ENCODE results near the gene NUDT14.

The NUDT14 gene

DNA sequence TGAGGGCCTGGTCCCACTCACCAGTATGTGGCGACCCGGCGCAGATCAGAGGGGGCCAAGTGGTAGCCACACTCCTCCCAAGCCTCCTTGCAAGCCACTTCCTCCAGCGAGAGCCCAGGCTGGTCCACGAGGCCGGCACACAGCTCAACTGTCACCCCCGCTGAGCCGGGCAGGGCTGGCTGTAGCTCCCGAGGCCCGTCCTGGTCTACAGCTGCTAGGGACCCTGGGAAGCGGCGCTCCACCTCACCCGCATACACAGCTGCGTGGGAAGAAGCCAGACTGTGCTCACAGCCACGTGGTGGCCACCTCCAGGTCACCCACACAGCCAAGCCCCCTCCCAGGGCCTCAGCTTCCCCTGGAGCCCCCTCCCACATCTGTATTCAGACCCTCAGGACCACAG, 4.6 kb downstream of the NUDT14 start:
- no peak for DNase-seq (ENCODE audit: low read depth, low spot score)

DNA sequence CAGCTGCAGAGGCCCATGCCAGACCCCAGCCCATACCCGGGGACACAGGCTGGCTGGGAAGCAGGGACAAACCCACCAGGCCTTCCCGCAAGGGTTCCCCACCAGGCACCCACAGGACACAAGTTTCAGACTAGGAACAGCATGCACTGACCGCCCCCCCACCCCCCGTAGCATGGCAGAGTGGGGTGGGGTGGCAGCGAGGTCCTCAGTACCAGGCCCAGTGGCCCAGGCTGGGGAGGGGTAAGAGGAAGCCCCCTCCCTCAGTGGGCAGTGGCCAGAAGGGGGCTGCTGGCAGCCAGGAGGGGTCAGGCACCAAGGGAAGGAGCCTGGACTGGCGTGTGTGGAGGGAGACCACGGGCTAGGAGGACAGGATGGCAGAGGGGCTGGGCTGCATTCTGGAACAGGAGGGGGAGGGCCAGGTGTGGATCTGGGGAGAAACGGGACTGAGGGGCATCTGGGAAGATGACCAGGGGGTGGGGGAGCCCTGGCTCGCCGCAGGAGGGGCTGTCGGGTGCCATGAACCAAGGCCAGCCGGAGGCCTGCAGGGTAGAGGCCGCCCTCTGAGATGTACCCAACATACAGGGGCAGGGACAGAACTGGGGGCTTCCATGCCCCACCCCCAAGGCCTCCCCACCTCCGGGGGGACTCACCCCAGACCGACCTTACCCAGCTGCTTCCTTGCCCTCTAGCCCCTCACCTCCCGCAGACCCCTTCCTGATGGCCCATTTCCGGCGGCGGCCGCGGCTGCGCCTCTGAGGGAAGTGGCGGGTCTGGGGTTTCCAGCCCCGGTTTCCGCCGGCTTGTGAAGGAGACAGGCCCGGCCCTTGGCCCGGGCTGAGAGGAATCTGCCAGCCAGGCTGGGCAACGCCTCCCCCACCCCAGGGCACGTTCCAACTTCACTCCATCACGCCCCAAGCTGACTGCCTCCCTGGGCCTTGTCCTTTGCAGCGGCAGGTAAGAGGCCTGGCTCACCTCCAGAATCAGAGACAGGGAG, 6.9 kb downstream of the NUDT14 start:
- no peak for DNase-seq (ENCODE audit: low read depth, low spot score)

GRCh38 chr14:105173145-105173544, 8.0 kb downstream of the NUDT14 start:
- no peak for DNase-seq (ENCODE audit: low read depth, low spot score)

DNA sequence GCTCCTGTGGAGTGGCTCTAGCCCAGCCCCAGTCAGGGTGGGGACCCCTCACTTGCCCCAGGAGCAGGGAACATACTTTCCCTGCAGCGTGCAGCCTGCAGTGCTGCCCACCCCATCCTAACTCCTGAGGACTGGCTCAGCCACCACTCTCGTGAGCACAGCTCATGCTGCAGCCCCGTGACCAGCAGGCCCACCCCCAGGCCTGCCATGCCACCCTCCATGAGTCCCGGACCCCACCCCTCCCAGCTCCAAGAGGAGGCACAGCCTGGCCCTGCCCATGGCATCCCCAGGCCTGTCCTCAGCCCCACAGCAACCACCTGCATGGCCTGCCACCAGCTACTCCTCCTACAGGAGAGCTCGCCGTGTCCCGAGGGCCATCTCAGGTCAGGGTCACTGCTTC, 8.6 kb downstream of the NUDT14 start:
- DNase-seq (ENCODE audit: low read depth, low spot score), result no peak

DNA sequence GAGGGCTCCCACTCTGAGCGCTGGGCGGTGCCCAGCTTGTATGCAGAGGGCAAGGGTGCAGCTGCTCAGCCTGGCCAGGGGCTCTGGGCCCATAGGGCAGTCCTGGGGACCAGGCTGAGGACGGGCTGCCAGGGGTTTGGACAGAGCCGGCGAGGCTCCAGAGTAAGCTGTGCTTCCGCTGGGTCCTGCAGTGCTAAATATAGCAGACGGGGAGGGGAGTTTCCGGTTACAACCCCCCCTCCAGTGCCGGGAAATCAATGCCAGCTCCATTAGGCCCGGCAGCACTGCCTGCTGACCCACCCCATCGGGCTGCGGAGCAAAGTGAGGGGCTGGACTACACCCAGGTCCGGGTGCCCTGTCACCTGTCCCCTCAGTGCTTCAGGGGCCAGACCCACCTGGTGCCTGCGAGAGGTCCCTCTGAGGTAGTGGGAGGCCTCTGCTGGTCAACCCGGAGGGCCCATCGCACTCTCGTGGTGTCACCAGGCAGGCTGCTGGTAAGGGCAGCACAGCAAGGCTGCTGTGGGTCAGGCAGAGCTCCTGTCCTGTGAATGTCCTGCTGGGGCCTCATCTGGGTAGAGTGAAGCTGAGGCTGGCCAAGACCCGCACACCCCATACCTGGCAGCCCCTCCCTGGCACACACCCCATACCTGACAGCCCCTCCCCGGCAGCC, 10.0 kb downstream of the NUDT14 start:
- DNase-seq (ENCODE audit: low read depth, low spot score), result no peak

GRCh38 chr14:105169776-105170655, 11.1 kb downstream of the NUDT14 start:
- no peak for DNase-seq (ENCODE audit: low read depth, low spot score)

DNA sequence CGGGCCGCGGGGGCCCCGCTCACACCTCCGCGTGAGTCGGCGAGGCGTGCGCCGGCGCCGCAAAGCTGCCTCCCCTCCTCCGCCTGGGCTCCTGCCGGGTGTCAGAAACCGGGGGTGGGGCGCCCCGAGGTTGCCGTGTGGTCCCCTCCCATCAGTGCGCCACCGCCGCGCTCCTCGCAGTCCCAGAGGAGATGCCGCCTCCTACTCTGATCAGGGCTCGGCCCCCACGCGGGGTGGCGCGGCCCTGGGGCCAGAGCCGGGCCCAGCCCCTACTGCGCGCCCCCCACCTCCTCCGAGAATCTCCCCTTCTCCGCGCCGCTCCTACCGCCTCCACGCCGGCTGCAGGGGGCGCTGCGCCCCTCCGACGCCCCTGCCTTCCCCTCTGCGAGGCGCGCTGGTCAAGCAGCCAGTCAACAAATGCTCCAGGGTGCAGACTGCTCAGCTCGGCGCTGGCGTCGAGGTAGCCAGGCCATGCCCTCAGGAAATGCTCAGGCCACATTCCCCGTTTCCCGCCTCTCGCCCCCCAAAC, 12.1 kb downstream of the NUDT14 start:
- no peak for DNase-seq (ENCODE audit: low read depth, low spot score)

GRCh38 chr14:105168496-105168978, 12.6 kb downstream of the NUDT14 start, which contains the start of gene JAG2:
Gene JAG2, minus strand, starts transcription at chr14:105168776. Its CDS starts 356 bp downstream, at chr14:105168420.
- DNase-seq (ENCODE audit: low read depth, low spot score), result no peak

DNA sequence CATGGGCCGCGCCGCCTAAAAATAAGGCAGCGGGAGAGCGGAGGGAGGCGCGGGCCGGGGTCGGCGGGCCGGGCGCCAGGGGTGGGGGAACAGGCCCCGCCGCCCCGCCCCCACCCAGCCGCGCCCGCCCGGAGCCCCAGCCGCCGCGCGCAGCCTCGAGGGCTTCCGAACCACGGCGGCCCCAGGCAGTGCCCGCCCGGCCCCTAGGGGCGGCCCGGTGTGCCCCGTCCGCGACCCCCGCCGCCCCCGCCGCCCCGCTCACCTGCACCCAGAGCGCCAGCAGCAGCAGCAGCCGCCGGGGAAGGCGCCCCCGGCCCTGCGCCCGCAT, 13.1 kb downstream of the NUDT14 start:
- no peak for DNase-seq (ENCODE audit: low read depth, low spot score)

GRCh38 chr14:105167303-105168092, 13.6 kb downstream of the NUDT14 start:
- no peak for DNase-seq (ENCODE audit: low read depth, low spot score)

- no peak for DNase-seq (ENCODE audit: low read depth, low spot score)
These were observed 14.4 kb downstream of the NUDT14 start for GRCh38 chr14:105166571-105167302.

DNA sequence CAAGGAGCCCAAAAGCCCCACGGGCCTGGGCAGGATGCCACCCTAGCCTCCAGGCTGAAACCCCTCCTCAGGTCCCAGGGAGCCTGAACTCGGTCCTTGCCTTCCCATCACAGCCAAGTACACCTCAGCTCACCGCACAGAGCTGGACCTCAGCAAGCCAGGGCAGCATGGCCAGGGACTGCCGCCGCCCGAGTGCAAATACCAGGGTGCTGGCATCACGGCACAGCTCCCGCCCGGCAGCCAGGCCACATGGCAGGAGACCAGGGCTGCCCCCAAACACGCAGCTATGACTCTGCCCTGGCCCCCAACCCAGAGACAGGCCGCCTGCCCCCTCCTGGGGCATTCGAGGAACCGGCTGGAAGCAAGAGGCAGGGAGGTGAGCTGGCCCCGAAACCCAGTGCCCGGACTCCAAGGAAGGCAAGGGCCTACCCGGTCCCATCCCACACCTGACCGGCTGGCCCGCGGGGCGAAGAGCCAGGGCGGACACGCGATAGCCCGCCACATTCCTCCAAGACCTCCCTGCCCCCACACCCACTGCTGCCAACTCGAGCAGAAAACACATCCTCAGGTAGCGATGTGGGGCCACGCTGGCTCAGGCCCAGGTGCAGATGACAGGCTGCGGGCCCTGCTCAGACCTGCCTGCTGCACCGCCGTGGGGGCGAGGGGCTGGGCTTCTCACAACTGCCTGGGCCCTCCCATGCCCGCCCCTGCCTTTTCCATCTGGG, 15.2 kb downstream of the NUDT14 start:
- no peak for DNase-seq (ENCODE audit: low read depth, low spot score)

- no peak for DNase-seq (ENCODE audit: low read depth, low spot score)
These were observed 15.9 kb downstream of the NUDT14 start for GRCh38 chr14:105165134-105165704.

DNA sequence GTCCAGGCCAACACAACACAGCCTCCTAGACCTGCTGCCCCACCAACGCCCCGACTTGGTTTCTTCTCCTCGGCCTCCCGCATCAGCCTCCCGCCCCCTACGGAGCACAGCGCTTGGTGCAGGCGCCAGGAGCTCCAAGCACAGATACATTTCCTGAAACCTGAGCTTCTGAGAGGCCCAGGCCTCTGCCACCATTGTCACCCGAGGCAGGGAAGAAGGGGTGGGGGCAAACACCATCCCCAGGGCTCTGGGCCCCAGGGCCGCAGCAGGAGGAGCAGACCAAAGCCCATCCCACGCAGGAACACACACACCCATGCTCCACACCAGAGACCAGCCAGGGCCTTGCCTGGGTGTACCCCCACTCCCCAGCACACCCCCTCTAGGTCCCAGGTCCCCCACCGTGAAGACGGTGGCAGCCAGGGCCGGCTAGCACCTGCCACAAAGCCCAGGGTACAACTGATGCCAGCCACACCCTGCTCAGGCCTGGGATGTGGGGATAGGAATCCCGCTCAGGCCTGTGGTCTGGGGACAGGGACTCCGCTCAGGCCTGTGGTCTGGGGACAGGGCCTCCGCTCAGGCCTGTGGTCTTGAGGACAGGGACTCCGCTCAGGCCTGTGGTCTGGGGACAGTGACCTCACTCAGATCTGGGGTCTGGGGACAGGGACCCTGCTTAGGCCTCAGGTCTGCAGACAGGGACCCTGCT, 17.9 kb downstream of the NUDT14 start:
- DNase-seq (ENCODE audit: low read depth, low spot score), result no peak

DNA sequence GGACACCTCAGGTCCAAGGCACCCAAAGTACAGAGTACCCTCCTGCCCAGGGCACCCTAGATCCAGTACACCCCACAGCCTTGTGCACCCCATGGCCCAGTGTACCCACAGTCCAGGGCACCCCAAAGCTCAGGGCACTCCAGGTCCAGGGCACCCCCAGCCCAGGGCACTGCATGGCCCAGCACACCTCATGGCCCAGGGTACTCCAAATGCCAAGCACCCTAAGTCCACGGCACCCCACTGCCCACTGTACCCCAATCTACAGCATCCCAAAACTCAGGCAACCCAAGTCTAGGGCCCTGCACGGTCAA, 18.5 kb downstream of the NUDT14 start:
- no peak for DNase-seq (ENCODE audit: low read depth, low spot score)

DNA sequence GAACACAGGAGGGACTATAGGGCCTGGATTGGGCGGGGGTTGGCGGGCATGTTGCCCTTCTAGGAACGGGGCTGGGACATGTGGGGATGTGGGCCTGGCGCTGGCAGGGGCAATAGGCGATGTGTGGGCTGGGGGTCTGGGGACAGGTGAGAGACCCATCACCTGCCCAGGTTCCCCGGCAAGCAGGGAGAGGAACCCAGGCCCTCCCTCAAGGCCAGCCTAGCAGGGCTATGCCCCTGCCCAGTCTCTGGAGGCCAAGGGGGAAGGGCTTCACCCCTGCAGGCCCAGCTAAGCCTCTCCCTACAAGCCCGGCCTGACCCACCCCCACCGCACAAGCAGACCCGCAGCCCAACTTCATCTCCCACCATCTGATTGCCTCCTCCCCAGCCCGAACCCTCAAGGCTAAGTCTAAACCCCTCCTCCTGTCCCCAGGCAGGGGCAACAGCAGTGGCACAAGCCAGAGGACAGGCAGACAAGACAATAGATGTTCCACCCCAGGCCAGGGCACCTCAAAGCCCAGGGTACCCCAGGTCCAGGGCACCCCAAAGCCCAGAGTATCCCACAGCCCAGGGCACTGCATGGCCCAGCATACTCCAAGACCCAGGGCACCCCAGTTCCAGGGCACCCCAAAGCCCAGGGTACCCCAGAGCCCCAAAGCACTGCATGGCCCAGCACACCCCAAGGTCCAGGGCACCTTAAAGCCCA, 19.0 kb downstream of the NUDT14 start:
- DNase-seq (ENCODE audit: low read depth, low spot score), result no peak

DNA sequence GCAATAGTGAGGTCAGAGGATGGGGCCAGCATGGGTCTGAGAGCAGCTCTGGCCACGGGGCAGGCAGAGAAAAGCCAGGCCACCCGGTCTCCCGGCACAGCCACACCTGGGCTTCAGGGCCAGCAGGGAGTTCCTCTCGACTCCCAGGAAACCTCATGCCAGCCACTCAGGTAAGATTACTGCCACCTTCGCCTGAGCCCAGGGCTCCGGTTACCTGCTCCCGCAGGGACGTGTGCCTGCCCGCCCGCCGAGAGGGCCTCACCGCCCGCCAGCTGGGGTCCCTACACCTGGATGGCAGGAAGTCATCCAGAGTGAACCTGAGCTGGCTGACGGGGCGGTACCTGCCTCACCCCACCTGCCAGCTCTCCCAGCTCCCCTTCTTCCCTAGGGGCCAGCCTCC, 19.8 kb downstream of the NUDT14 start:
- no peak for DNase-seq (ENCODE audit: low read depth, low spot score)

GRCh38 chr14:105160776-105161175, 20.3 kb downstream of the NUDT14 start:
- DNase-seq (ENCODE audit: low read depth, low spot score), result no peak
